Brain pericyte (primary cell): ENCODE data around the gene LSM10.

Experiments used
- DNase-seq: peaks from one replicate; pipeline ENCODE4 v3.0.0-alpha.2; 2012; ENCODE audit warnings: low read depth, low spot score

LSM10 gene

DNA sequence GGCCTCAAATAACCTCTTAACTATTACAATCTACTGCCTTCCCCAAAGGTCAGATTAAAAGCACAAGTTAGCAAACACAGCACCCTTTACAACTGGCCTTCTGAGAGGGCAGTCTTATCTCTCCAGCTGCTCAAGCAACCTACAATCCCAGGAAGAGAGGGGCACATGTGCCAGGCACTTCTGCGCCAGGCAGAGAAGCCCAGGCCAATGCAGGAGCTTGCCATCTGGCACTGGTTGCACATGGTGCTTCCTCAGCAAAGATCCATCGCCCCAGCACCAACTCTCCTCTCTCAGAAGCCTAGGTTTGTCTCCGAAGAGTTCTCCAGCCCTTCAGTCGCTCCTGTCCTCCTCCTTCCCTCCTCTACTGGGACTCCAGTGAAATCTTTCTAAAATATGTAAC, 14.5 kb downstream of the LSM10 start:
- no peak for DNase-seq

DNA sequence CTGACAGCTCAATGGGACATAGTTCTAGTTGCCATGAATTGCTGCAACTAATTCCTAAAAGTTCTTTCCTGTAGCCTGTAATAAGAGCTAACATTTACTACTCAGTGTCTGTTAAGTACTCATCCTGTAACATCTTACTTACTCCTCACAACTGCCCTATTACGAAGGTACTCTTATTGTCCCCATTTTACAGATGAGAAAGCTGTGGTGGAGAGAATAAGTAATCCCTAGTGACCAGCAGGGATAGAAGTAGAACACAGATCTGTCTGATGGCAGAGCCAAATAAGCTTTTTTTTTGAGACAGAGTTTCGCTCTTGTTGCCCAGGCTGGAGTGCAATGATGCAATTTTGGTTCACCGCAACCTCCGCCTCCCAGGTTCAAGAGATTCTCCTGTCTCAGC, 15.0 kb downstream of the LSM10 start:
- no peak for DNase-seq

DNA sequence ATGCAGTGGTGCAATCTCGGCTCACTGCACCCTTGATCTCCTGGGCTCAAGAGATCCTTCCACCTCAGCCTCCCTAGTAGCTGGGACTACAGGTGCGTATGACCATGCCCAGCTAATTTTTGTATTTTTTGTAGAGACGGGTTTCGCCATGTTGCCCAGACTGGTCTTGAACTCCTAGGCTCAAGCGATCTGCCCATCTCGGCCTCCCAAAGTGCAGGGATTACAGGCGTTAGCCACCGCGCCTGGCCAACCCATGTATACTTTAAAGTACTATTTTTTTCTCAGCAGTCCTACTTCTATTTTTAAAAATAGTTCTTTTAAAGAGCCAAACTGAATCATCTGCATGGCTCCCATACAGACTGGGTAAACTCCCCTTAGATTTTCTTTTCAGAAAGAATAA, 15.5 kb downstream of the LSM10 start:
- DNase-seq: no peak

DNA sequence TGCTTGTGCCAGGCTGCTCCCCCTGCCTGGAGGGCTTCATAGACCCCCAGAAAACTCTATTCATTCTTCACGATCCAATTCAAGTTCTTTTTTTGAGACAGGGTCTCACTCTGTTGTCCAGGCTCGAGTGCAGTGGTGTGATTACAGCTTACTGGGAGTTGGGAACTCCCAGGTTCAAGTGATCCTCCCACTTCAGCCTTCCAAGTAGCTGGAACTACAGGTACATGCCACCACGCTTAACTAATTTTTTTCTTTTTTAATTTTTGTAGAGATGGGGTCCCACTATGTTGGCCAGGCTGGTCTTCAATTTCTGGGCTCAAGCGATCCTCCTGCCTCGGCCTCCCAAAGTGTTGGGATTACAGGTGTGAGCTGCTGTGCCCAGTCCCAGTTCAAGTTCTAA, 16.3 kb downstream of the LSM10 start:
- DNase-seq: no peak

DNA sequence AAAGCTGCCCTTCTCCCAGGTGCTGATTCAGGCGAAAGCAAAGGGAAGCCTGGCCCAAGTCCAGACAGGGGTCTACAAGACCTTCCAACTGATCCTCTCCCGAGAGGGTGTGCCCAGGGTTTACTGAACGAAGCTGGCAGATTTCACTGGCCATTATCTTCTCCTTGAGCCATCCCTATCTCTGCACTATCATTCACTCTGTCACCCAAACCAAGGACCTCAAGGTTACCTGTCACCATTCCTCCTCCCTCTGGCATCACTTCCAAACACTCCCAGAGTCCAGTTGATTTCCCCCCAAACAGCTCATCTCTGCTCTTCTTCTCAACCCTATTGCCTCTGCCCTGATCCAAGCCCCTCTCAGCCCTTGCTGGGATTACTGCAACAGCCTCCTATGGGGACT, 16.9 kb downstream of the LSM10 start:
- no peak for DNase-seq

DNA sequence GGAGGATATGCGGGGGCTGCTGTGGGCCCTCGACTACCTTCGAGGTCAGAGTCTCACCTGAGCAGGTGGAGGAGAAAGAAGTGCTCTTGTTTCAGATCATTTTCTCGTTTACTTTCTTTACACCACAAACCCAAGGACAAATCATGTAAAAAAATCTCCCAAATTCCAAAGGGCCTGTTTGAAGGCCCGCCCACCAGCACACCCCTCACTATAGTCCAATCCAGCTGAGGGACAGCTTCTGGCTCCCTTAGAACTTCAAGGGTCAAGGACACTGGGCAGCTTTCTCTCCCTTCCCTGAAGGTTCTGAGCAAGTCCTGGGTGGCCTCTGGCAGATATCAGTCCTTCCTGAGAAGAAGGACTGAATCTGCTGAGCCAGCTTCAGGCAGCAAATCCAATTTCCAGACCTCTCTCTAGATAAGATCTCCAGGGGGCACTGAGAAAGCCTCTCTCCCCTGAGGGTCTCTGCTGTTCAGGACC, 17.5 kb downstream of the LSM10 start:
- DNase-seq: no peak

DNA sequence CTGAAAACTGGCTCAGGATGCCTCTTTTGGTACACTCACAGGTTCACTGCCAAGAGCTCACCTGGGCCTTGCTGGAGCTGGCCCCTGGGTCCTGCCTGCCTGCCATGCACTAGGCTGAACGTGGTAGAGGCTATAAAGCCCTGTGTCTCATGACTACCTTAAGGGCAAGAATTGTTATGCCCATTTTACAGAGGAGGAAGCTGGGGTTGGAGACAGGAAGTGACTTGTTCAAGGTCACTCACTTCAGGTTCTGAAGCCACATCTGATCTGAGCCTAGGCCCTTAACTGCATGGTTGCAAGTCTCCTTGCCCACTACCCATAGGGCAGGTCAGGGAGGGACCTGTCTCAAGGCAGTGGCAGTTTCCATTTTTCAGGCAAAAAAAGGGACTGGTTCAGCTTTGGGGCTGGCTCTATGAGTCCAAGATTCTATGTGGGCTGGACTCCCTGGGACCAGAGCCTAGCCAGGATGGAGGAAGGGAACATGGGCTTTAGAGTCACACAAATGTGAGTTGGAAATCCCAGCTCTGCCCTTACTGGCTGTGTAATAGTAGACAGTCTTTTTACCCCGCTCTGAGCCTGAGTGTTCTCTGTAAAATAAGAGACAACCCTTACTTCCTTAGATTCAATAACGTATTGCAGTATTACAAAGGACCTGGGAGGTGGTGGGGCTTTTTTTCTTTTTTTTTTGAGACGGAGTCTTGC, 19.8 kb downstream of the LSM10 start:
- DNase-seq: no peak

DNA sequence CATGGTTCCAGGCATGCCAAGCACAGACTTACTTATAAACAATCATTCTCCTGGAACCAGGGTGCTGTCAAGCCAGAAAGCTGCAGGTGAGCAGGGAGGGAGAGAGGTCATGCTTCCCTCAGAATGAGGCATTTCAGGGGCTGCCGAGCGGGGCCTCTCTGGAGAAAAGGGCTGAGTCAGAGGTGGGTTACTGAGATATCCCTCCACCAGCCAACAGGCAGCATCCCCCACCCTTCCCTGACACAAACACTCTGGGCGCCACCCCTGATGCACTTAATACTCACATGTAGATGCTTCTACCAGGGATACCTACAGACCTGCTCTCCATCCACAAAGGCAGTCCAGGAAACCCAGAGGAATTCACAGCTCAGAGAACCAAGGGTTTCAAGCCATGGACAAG, 25.1 kb downstream of the LSM10 start:
- DNase-seq: no peak

DNA sequence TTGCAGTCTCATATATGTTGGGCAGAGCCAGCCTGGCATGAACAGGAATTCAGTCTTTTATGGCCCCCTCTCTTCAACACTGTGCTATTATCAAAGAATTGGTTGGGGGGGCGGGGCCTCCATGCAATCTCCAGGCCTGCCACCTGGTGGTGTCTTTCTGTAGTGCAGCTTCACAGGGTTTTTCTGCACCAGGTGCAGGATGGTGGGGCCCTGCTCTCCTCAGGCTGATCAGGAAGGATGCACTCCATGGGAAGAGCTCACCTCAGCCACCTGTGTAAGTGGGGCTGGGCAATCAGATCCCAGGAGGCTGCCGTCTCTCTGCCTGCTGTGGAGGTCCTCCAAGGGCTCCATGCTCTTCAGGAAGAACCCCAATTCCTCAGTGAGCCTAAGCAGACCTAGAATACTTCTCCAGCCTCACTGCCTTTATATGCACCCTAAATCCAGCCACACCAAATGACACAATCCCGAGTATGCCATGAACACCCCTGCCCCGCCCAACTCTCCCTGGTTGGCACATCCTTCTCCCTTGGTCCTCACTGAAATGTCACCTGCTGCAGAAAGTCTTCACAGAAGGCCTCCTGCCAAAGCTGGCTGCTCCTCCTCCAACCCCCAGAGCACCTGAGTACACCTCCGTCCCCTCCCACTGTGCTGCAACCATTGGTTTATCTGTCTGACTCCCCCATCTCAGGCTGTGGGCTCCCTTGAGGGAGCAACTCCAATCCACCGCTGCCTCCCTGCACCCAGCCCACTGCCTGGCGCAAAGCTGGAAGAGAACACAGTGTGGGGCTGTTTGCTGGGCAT, 28.4 kb downstream of the LSM10 start:
- peak; percentile 36 for DNase-seq

DNA sequence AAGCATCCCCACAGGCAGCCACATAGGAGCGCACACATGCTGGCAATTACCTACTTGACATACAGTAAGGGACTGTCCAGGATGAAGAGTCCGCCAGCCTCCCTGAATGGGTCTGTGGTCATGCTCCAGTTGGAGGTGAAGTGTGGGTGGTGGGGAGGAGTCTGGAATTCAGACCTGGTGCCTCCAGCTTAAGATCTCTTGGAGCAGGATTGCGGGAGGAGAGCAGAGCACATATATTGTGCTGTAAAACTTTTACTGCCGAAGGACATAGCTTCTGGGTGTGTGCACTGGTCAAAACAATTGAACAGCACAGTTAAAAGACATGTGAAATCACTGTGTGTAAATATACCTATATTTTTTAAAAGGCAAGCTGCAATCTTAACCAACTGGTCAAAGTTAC, 29.9 kb downstream of the LSM10 start:
- DNase-seq: no peak

DNA sequence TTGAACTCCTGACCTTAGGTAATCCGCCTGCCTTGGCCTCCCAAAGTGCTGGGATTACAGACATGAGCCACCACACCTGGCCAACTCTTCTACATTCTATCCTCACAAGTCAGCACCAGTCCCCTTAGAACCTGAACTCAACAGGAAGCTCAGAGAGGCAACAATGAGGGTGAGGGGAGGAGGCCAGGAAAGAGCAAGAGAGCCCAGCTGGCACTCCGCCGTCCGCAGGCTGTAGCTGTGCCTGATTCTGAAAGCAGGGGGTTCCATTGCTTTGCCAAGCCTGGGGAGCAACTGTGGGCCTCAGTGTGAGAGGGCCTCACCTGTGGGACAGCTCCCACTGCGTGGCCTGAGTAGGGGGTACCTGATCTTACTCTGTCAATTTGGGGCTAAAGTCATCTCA, 30.6 kb downstream of the LSM10 start:
- no peak for DNase-seq

DNA sequence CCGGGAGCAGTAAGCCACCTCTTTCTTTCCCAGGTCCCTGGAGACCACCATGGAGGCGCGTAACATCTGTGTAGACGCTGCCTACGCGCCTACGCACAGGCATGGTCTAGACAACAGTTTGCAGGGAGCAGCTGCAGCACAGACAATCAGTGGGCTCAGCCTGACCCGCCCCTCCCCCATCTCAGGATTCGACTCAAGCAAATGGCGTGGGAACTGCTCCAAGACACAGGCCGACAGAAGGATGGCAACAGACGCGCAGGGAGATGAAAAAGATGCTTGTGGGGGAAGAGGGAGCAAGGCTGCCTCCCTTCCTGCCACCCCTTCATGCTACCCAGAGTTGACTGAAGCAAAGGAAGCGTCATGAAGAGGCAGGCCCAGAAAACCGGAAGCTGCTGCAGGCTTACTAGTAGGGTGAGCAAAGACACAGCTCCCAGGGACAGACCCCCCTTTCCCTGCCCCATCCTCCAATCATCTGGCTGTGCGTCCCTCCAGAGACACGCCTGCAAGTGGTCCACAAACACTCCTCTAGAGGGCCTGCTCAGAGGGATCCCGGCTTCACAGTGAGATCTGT, 31.5 kb downstream of the LSM10 start:
- DNase-seq: no peak

DNA sequence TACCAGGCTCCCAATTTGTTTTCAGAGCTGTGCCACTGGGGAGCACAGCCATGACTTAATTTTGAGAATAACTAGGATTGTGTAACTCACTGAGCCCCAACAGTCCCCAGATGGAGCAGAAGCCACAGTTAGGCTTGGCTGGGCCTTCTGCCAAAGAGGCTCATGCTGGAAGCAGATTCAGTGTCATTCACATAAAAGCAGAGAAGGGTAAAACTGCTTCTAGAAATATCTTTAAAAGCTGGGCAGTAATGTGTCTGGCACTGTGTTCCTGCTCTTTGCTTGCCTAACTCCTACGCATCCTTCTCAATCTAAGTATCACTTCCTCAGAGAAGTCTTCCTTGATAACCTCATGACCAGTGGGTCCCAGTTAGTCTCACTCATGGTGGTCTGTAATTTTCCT, 32.3 kb downstream of the LSM10 start:
- DNase-seq: no peak

DNA sequence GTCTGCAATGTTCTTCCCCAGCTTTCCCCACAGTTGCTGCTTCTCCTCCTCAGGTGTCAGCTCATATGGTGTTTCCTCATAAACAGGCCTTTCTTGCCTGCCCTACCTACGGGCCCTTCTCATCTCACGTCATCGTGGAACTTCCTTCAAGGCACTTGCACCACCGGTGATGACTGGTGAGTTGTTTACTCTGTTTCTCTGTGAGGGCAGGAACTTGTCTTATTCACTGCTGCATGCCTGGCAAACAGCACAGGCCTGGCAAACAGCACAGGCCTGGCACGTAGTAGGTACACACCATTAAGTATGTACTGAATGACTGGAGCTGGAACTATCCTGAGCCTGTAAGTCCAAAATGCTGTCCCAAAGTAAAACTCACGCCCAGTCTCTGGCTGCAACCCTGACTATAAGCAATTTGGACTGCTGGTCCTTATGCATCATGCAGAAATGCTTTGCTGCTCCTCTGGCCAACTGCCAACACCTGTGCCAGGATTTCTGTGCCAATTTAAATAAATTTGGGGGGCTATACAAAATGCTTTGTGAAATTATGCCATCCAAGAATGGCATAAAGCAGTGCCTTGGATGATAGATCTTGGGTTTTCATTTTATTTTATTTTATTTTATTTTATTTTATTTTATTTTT, 37.7 kb downstream of the LSM10 start:
- no peak for DNase-seq

DNA sequence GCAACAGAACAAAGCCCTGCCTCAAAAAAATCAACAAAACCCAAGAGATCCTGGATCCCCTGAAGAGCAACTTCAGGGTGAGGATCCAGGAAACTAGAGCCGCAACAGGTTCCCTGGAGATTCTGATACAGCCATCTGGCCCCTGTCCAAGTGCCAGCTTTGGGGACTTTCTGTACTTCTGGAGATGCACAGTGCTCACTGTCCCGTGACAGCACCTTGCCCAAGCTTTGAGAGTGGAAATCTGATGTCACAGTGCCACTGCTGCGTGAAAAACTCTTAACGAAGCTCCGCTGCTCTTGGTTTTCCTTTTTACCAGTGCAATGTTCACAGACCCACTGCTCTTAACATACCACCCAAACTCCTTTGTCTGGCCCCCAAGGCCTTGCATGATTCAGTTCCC, 38.3 kb downstream of the LSM10 start:
- DNase-seq: no peak

DNA sequence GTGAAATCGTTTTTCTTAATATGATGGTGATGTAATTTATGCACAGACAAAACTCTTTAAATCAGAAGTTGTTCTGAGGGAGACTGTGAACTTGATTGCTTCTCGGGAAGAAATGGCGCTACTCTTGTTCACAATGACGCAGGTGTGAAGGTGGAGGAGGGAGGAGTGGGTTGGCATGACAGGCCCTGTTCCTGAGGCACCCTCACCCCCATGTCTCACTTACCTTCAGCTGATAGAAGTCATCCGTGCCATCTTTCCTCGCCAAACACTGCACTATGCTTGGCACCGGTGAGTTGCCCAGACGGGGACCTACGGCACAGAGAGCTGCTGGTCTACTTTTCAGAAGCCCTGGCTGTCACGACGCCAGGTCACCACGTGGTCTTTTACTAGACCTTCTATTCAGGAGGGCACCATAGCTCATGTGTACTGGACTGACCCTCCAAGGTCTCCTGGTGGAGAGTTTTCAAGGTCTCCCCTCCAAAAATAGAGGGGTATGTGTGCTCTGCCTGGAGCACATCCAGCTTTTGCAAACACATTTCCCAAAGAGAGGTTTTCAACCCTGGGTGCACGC, 39.1 kb downstream of the LSM10 start:
- DNase-seq: no peak

DNA sequence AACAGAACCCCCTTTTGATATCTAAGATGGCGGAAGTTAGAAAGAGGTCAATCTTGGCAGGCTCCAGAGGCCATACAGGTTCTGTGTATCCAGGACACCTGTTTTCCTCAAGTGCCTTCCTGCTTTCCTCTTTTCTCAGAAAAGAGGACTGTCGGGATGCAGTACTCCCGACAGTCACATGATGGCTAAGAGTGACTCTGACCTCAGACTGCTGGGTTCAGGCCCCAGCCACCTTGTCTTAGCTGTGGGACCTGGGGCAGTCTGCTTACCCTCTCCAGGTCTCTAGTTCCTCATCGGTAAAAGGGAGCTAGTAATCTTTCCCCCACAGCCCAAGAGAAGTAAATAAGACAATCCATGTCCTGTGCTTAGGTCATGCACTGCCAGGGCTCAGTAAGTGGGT, 41.9 kb downstream of the LSM10 start:
- DNase-seq: no peak

DNA sequence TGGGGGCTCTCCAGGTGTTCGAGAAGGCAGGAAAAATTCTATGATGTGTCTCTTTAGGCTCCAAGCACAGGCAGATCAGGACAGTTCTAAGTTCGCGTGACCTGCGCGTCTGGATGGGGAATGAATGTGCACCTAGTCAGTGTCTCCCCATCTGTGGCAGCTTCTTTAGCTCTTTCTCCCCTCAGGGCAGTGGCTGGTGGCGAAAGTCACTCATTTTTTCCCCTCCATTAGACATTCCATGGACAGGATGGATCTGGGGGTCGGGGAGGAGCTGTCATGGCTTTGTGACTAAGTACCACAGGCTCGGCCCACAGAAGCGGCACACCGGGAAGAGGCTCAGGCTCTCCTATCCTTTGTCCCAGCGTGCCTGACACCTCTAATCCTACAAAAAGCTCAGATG, 43.2 kb downstream of the LSM10 start:
- no peak for DNase-seq

DNA sequence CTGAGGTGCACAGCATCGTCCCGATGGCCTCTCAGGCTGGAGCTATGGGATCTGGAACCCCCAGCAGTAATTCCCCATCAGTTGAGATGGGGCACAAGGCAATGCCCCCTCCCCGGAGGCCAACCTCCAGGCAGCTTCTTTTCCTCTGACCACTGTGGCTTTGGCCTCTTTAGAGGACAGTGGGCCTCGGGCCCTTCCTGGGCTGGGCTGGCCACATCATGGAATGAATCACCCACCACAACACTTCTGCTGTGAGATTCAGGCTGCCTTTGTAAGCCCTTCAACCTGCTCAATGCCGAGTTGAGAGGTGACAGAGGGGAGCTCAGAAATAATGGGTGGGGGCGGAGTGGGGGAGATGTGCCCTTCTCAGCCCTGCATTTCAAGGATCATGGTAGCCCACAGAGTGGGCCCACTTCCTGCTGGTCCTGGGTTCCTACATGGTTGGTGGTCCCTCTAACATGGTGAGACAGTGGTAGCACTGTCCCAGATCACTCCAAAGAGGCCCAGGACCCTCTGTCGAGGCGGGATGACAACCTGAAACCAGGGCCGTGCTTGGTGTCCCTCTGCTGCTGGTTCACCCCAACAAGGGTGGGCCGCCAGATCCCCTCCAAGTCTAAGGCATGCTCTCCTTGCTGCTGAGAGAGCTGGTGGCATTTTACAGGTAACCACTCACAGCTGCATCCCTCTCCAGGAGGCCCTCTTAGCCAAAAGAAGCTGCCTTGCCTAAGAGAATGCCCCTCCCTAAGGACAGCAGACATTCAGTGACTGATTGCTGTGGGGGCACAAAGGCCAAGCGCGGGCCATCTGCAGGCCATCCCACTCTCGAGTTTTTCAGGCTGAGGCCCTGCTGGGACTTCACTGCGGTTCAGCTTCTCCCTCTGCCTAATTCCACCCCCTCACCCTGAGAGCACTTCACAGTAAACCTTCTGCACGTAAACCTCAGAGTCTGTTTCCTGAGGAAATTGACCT, 44.5 kb downstream of the LSM10 start:
- no peak for DNase-seq

DNA sequence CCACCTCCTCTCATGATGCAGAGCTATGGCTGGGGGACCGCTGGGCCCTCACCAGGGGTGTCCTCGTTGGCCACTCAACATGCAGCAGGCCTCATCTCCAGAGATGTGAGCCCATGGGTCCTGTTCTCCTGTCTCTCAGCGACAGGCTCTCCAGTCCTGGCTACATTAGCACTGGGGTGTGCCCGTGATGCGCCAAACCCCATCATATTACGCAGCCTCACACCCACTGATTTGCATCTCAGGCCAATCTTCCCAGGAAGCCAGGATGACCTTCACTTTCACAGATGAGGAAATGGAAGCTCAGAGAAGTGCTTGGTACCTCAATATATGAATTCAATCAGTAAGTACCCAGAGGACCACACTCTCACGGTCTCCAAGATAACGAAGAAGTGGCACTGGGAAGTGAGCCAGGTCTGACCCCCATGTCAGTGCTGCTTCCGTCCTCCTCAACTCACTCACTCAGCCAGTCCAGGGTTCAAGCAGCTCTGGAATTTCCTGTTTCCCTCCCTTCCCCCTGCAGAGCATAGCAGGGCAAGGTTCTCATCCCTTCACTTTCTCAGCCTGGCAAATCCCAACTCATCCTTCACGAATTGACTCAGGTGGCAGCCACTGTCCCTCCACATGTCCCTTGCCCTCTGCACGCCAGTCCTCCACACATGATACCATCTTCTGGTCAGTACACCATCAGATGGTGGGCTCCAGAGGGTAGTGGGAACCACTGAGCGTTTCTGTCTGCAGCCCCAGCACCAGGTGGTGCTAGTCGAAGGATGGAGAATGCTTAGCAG, 45.4 kb downstream of the LSM10 start:
- no peak for DNase-seq
